Activated CD4-positive, CD25-positive, alpha-beta regulatory T cell treated with anti-CD3 and anti-CD28 coated beads, Interleukin-2, amount 50 U/mL, for 16 hours (primary cell): Measurements from ENCODE around the gene SNN.

Experiments used
- DNase-seq: peaks from one replicate; pipeline ENCODE4 v3.0.0-alpha.2; 2020; ENCODE audit warnings: low read depth, low spot score

Gene SNN

DNA sequence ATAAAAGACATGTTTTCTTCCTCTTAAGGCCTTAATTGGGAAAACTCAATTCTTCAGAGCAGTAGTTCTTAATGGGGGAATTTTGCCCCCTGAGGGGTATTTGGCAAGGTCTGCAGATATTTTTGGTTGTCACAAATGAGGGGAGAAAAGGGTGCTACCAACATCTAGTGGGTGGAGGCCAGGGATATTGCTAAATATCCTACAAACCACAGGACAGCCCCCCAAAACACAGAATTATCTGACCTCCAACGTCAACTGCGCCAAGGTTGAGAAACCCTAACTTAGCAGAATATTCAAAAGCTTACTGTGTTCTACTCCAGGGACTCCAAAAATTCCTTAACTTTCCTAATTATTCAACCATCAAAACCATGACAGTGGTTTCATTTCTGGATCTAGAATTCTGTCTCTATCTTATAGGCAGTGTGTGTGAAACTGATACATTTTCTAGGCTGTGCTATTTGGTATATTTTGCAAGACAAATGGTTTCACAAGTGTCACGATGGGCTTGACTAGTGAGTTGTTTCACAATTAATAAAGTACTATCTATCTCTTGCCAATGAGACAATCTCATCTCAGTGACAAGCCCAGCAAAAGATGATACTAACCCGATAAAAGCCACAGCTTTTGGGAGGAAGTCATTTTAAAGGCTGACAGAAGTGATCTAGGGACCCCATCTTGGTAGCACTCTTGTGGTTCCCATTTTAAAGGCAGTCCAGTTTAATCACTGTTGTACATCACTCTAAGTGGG is 59.7 kb downstream of the SNN start:
- DNase-seq = no peak
